GM06990 (cell line): ENCODE measurements around the gene AUTS2.

ENCODE experiments used
- DNase-seq: peaks from one replicate; pipeline ENCODE4 v3.0.0-alpha.2; 2011; ENCODE audit not compliant: insufficient read length; ENCODE audit errors: extremely low read depth
- H3K27me3 ChIP-seq: replicated peaks from 2 replicates; pipeline ENCODE4 v1.6.0; 2011; ENCODE audit warnings: low read length; ENCODE audit not compliant: control insufficient read depth, insufficient read depth
- H3K36me3 ChIP-seq: 2 replicates; pipeline ENCODE4 v1.5.1; 2011; ENCODE audit warnings: low read length; ENCODE audit not compliant: control insufficient read depth, insufficient read depth
- H3K4me3 ChIP-seq: replicated peaks from 2 replicates; pipeline ENCODE4 v1.5.1; 2011; ENCODE audit warnings: low read depth, mild to moderate bottlenecking, control low read depth, low read length
- CTCF ChIP-seq: IDR thresholded peaks from 2 replicates; pipeline ENCODE4 v1.5.1; 2011; ENCODE audit warnings: low read length, control low read depth, mild to moderate bottlenecking, inconsistent platforms; ENCODE audit not compliant: insufficient read depth, poor library complexity, severe bottlenecking

Gene AUTS2

GRCh38 chr7:70301673-70302185, 703.5 kb downstream of the AUTS2 start:
- TF ChIP-seq CTCF: no peak
- H3K27me3 ChIP-seq: no peaks in the 10 kb centered on the region
- H3K36me3 ChIP-seq: no peaks in the 10 kb centered on the region
- DNase-seq: no peak
- H3K4me3 ChIP-seq: no peak overlapping the region

GRCh38 chr7:70303309-70303708, 705.0 kb downstream of the AUTS2 start:
- no peak overlapping the region for H3K4me3 ChIP-seq
- no peak for DNase-seq
- no peaks in the 10 kb centered on the region for H3K27me3 ChIP-seq
- no peak for TF ChIP-seq CTCF
- no peaks in the 10 kb centered on the region for H3K36me3 ChIP-seq

- DNase-seq: no peak
- no peaks in the 10 kb centered on the region for H3K36me3 ChIP-seq
- no peak for TF ChIP-seq CTCF
- H3K4me3 ChIP-seq: no peak overlapping the region
- no peaks in the 10 kb centered on the region for H3K27me3 ChIP-seq
These were observed 705.5 kb downstream of the AUTS2 start for GRCh38 chr7:70303780-70304179.

- Histone ChIP-seq H3K27me3 (no peaks in the 10 kb centered on the region), H3K4me3 (no peak overlapping the region), H3K36me3 (no peaks in the 10 kb centered on the region)
- no peak for DNase-seq
- TF ChIP-seq CTCF: no peak
These were observed 707.9 kb downstream of the AUTS2 start for GRCh38 chr7:70306173-70306572.

- H3K27me3 ChIP-seq: no peaks in the 10 kb centered on the region
- no peak for TF ChIP-seq CTCF
- no peak overlapping the region for H3K4me3 ChIP-seq
- DNase-seq: no peak
- no peaks in the 10 kb centered on the region for H3K36me3 ChIP-seq
These were observed 709.4 kb downstream of the AUTS2 start for GRCh38 chr7:70307544-70308106.

- DNase-seq: no peak
- Histone ChIP-seq H3K36me3 (no peaks in the 10 kb centered on the region), H3K27me3 (no peaks in the 10 kb centered on the region), H3K4me3 (no peak overlapping the region)
- no peak for TF ChIP-seq CTCF
These were observed 714.1 kb downstream of the AUTS2 start for GRCh38 chr7:70312336-70312735.
